NT2/D1 (cell line): Measurements from ENCODE around the gene SRPK2.

ENCODE experiments used
- SUZ12 ChIP-seq: IDR thresholded peaks from 2 replicates; pipeline ENCODE4 v1.6.1; 2011; ENCODE audit not compliant: insufficient read length, insufficient read depth; ENCODE audit errors: extremely low read depth
- YY1 ChIP-seq: IDR thresholded peaks from 2 replicates; pipeline ENCODE4 v1.6.1; 2011; ENCODE audit not compliant: insufficient read length, insufficient read depth
- ZNF274 ChIP-seq: IDR thresholded peaks from 2 replicates; pipeline ENCODE4 v1.6.1; 2011; ENCODE audit warnings: mild to moderate bottlenecking, low read depth, low read length

DNA sequence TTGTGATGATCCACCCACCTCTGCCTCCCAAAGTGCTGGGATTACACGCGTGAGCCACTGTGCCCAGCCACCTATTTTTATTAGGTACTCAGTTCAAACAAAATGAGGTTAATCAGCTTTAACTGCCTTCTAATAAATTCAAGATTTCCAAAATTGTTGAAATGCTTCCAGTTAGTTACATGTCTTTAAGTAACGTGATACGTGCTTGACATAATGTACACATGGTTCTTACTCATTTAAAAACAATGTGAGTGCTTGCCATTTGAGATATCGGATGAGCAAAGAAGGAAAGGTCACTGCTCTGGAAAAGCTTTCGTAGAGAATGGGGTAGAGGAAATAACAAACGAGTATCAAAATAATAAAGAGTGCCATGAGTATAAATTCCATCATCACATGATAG is 291.1 kb downstream of the SRPK2 start:
- TF ChIP-seq ZNF274 (no peak), YY1 (no peak), SUZ12 (no peak)
